C1 segment of cervical spinal cord (tissue), 14 donors: ENCODE results near the gene GALNT9.

Experiments used
- DNase-seq, 14 donors: peaks; one replicate each; lab custom pipeline; 2025; lab: John Stamatoyannopoulos, UW

Gene GALNT9

DNA sequence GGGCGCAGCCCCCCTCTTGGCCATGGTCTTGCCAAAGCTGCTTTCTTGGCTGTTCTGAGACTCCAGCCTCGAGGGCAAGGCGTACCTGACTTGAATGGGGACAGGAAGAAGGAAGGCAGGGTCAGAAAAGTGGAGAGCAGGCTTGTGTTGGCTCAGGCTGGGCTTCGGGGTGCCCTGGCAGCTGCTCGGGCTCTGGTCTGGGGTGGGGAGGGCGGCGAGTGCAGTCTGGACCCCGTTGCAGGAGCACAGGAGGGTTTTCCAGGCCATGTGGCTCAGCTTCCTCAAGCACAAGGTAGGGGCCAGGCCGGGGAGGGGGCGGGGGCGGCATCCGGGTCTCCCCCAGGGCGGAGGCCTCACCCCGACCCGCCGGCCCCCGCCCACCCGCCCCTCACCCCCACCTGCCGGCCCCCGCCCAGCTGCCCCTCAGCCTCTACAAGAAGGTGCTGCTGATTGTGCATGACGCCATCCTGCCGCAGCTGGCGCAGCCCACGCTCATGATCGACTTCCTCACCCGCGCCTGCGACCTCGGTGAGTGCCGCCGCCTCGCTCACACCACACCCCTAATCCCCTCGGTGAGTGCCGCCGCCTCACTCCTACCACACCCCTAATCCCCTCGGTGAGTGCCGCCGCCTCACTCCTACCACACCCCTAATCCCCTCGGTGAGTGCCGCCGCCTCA is 180.9 kb downstream of the GALNT9 start:
- no peak for DNase-seq

DNA sequence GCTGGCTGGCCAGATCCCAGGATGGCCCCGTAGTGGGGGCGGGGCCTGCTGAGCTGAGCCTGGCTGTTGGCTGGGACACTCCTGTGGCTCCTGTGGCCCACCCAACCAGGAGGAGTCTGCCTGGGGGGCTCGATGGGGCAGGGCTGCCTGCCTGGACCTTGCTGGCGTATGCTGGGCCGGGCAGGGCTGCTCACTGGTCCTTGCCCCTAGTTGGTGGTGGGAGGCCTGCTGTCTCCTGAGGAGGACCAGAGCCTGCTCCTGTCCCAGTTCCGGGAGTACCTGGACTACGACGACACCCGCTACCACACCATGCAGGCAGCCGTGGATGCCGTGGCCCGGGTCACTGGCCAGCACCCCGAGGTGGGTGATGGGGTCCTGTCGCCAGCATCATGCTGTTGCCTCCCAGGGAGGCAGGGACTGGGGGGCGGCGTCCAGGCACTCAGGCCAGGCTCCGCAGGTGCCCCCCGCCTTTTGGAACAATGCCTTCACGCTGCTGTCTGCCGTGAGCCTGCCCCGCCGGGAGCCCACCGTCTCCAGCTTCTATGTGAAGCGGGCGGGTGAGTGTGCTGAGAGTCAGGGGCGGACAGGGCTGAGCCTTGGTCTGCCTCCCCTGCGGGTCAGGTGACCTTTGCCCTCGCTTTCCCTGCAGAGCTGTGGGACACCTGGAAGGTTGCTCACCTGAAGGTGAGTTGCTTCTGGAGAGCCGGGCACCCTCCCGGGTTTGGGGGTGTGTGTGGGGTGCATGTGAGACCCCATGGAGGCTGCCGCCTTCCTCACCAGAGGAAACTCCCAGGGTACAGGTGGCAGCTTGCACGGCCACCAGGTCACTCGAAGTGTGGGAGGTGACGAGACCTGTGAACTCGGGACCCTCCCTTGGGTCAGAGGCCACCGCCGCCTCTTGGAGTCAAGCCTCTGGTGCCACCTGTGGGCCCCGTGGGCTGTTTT is 181.7 kb downstream of the GALNT9 start:
- DNase-seq = no peak

DNA sequence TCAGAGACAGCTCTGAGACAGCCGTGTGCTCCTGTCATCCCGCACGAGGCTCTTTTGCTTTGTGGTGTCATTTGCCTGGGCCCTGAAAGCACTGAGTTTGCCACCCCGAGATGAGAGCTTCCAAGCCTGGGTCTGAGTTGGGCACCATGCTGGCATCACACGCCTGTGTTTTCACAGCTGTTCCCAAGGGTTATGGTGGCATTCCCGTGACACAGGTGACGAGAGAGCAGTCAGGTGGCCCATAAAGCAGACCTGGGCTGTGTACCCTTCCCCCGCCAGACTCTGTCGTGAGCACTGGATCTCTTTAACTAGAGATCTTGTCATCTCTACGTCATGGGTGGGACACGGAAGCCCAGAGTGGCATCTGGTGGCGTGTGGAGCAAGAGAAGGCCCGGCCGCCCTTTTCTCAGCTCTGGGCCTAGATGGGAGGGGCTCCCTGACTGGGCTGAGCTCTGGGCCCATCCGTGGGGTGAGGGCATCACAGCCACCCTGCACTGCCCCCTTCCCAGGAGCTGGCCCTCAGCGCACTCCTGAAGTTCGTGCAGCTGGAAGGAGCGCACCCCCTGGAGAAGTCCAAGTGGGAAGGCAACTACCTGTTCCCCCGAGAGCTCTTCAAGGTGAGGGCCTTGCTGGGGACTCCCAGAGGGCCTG is 182.5 kb downstream of the GALNT9 start:
- no peak for DNase-seq
